Measurements from ENCODE around the gene MADD.

MADD gene

DNA sequence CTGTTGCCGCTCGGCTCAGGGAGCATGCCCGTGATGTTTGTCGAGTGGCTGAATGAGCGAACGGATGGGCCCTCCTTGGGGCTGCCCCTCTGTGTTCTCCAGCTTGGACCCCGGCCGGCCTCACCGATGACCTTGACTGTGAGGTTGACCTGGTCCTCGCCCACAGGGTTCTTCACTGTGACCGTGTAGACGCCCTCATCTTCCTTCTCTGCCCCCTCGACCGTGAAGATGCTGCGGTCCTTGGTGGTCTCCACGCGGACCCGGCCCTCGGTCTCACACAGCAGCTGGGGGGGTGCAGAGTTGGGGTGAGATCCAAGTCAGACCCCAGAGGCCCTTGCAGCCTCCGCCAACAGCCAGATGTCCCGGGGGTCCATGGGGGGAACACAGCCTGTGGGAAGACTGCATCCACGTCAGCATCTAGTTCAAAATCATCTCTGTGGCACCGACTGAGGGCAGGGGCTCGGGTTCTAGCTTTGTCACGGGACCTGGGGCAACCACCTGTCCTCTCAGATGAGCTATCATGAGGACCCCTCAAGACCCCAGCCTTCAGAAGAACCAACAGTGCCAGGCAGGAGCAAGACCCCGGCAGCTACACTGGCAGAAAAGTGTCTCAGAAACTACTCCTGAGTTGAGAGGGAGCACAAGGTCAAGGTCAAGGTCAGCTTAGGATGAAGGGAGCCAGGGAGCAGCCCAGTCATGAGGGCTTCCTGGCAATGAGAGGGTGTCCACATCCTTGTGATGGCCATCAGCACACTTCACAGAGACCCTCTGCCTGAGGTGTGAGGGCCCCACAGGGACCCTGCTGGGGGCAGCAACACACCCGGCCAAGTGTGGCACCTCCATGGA lies 68.7 kb downstream of the MADD start:
- TF ChIP-seq, protein P1, sequence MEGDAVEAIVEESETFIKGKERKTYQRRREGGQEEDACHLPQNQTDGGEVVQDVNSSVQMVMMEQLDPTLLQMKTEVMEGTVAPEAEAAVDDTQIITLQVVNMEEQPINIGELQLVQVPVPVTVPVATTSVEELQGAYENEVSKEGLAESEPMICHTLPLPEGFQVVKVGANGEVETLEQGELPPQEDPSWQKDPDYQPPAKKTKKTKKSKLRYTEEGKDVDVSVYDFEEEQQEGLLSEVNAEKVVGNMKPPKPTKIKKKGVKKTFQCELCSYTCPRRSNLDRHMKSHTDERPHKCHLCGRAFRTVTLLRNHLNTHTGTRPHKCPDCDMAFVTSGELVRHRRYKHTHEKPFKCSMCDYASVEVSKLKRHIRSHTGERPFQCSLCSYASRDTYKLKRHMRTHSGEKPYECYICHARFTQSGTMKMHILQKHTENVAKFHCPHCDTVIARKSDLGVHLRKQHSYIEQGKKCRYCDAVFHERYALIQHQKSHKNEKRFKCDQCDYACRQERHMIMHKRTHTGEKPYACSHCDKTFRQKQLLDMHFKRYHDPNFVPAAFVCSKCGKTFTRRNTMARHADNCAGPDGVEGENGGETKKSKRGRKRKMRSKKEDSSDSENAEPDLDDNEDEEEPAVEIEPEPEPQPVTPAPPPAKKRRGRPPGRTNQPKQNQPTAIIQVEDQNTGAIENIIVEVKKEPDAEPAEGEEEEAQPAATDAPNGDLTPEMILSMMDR (IDR thresholded peaks at IDR 0.05) = no peak
- Histone ChIP-seq H3K36me3 (ENCODE audit: control insufficient read depth, insufficient read depth, low read length) (no peaks in the 10 kb centered on the region), H3K4me3 (ENCODE audit: low read depth, low read length) (no peak overlapping the region), H3K9me3 (ENCODE audit: control insufficient read depth, low read length) (no peaks in the 10 kb centered on the region), H3K9ac (no peak overlapping the region), H3K4me2 (ENCODE audit: low read length) (no peak overlapping the region), H3K4me1 (no peaks in the 10 kb centered on the region), H3K79me2 (no peaks in the 10 kb centered on the region), H3K27ac (no peak overlapping the region), H3K27me3 (ENCODE audit: control insufficient read depth, insufficient read depth, low read length) (no peaks in the 10 kb centered on the region), H2AFZ (no peak overlapping the region)

DNA sequence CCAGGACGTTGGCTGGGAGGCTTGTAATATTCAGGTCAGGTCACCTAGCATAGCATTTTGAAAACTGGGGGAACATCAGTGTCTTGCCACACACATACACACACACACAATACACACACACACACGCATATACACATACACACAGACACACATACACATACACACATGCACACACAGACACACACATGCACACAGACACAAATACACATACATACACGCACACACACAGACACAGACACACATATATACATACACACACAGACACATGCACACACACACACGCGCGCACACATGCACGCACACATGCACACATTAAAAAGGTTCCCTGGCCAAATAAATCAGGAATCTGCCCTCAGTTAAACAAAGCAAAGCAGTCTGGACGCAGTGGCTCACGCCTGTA lies 70.1 kb downstream of the MADD start:
- Histone ChIP-seq H3K27ac (no peak overlapping the region), H3K36me3 (ENCODE audit: control insufficient read depth, insufficient read depth, low read length) (no peaks in the 10 kb centered on the region)

DNA sequence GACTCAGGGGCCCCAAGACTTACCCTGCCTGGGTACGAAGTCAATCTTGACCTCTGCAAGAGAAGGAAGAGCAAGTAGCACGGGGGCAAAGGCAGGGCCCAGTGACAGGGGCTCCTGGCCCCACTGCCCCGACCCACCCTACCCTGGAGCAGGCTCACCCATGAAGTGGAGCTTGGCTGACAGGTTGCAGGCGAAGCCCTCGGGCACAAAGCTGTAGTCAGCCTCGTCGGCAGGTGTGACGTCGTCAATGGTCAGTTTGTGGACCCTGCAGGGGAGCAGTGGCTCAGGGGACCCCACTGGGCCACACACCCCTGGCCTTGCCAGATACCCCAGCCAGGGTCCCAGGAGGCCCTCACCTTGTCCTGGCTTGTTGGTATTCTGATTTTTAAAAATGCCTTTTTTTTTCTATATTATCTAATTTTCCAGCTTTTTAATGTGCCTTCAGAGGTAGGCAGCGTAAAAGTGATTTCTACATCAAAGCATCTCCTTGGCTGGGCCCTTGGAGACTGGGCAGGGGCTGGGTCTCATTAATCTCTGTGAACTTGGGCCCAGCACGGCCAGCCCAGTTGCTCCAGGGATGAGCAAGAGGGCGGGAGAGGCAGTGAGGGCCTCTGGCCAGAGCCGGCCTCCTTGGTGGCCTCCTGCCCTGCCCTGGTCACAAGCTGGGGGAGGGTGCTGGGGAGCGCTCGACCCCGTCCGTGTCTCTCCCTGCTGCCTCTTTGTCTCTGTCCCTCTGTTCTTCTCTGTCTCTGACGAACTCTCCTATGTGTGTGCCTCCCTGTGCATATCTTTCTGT lies 71.2 kb downstream of the MADD start:
- Histone ChIP-seq H3K4me1 (no peaks in the 10 kb centered on the region), H3K4me3 (ENCODE audit: low read depth, low read length) (no peak overlapping the region), H3K4me2 (ENCODE audit: low read length) (no peak overlapping the region), H3K9me3 (ENCODE audit: control insufficient read depth, low read length) (no peaks in the 10 kb centered on the region), H3K79me2 (no peaks in the 10 kb centered on the region), H3K9ac (no peak overlapping the region), H3K27me3 (ENCODE audit: control insufficient read depth, insufficient read depth, low read length) (no peaks in the 10 kb centered on the region), H3K27ac (no peak overlapping the region), H2AFZ (no peak overlapping the region), H3K36me3 (ENCODE audit: control insufficient read depth, insufficient read depth, low read length) (no peaks in the 10 kb centered on the region)
- TF ChIP-seq, protein P1 (IDR thresholded peaks at IDR 0.05) = no peak

More for the DNA sequence above, 70.1 kb downstream of the MADD start:
- Histone ChIP-seq H2AFZ (no peak overlapping the region), H3K27me3 (ENCODE audit: control insufficient read depth, insufficient read depth, low read length) (no peaks in the 10 kb centered on the region), H3K9ac (no peak overlapping the region), H3K9me3 (ENCODE audit: control insufficient read depth, low read length) (no peaks in the 10 kb centered on the region), H3K4me3 (ENCODE audit: low read depth, low read length) (no peak overlapping the region), H3K4me1 (no peaks in the 10 kb centered on the region), H3K79me2 (no peaks in the 10 kb centered on the region), H3K4me2 (ENCODE audit: low read length) (no peak overlapping the region)
- TF ChIP-seq, protein P1 (IDR thresholded peaks at IDR 0.05) = no peak

DNA sequence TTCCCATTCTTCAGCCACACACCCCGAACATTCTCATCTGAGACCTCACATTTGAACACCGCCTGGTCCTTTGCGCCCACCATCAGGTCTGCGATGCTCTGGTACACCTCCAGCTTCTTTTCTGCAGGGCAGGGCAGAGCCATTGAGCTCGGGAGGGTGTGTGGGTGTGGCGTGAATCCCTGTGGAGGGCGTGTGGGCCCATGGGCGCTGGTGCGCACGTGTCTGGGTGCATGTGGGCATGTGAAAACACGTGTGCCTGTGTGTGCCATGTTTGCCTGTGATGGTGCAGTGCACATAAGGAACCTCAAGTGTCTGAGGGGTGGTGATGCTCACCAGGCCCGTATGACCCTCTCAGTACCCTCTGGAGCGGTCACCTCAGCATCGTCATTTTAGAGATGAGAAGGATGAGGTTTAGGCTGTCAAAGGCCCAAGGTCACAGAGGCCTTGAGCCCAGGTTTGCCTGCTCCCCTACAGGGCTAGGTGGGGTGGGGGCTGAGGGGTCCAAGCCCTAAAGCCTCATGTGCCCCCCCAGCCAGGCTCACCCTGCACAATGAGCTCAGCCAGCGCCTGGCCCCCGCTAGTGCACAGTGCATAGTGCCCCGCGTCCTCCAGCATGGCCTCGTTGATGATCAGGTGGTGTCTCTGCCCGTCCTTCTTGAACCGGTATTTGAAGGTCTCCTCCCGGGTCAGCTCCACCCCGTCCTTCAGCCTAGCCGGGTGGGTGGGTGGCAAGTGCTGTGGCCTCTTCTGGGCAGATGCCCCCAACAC lies 72.3 kb downstream of the MADD start:
- H3K79me2 ChIP-seq = no peaks in the 10 kb centered on the region
- H3K27ac ChIP-seq = no peak overlapping the region
- no peak overlapping the region for H2AFZ ChIP-seq
- no peak overlapping the region for H3K4me3 ChIP-seq (ENCODE audit: low read depth, low read length)
- H3K27me3 ChIP-seq (ENCODE audit: control insufficient read depth, insufficient read depth, low read length) = no peaks in the 10 kb centered on the region
- H3K36me3 ChIP-seq (ENCODE audit: control insufficient read depth, insufficient read depth, low read length) = no peaks in the 10 kb centered on the region
- H3K9ac ChIP-seq = no peak overlapping the region
- no peaks in the 10 kb centered on the region for H3K9me3 ChIP-seq (ENCODE audit: control insufficient read depth, low read length)
- H3K4me1 ChIP-seq = no peaks in the 10 kb centered on the region
- TF ChIP-seq, protein P1 (IDR thresholded peaks at IDR 0.05) = no peak
- H3K4me2 ChIP-seq (ENCODE audit: low read length) = no peak overlapping the region
